Subcutaneous abdominal adipose tissue (tissue), 5 donors: ENCODE data around the gene NUF2.
"Not testable (repeated sequence)": the region's sequence is repeated elsewhere in the genome, so short reads cannot be mapped to it uniquely, and the experiment has no call there.

Experiments
- H3K27ac ChIP-seq: one replicate; pipeline ENCODE4 v1.7.0; 2013; ENCODE audit warnings: low read depth, mild to moderate bottlenecking, inconsistent platforms, low read length, moderate library complexity
- H3K27me3 ChIP-seq, 5 donors: one replicate each; pipeline ENCODE4 v1.7.0; 2013; ENCODE audit warnings: low read length in 5 of 5, inconsistent platforms in 1 of 5; ENCODE audit not compliant: control insufficient read depth in 5 of 5, insufficient read depth in 4 of 5
- H3K36me3 ChIP-seq, 5 donors: one replicate each; pipeline ENCODE4 v1.7.0; 2013; ENCODE audit warnings: low read length in 5 of 5; ENCODE audit not compliant: control insufficient read depth in 5 of 5, insufficient read depth in 5 of 5
- H3K4me1 ChIP-seq, 5 donors: one replicate each; pipeline ENCODE4 v1.7.0; 2013; ENCODE audit warnings: low read length in 5 of 5, mild to moderate bottlenecking in 3 of 5, moderate library complexity in 1 of 5; ENCODE audit not compliant: control insufficient read depth in 5 of 5, insufficient read depth in 5 of 5
- H3K4me3 ChIP-seq, 5 donors: one replicate each; pipeline ENCODE4 v1.7.0; 2013; ENCODE audit warnings: low read length in 5 of 5, low read depth in 1 of 5
- H3K9ac ChIP-seq, 5 donors: one replicate each; pipeline ENCODE4 v1.7.0; 2013; ENCODE audit warnings: low read length in 5 of 5, mild to moderate bottlenecking in 4 of 5, moderate library complexity in 3 of 5
- H3K9me3 ChIP-seq, 5 donors: one replicate each; pipeline ENCODE4 v1.7.0; 2013; ENCODE audit warnings: low read length in 5 of 5; ENCODE audit not compliant: control insufficient read depth in 5 of 5
- donor health status: healthy.
- donor health status: healthy.
- donor health status: healthy.
- donor health status: healthy.
- donor health status: healthy.

NUF2 gene

DNA sequence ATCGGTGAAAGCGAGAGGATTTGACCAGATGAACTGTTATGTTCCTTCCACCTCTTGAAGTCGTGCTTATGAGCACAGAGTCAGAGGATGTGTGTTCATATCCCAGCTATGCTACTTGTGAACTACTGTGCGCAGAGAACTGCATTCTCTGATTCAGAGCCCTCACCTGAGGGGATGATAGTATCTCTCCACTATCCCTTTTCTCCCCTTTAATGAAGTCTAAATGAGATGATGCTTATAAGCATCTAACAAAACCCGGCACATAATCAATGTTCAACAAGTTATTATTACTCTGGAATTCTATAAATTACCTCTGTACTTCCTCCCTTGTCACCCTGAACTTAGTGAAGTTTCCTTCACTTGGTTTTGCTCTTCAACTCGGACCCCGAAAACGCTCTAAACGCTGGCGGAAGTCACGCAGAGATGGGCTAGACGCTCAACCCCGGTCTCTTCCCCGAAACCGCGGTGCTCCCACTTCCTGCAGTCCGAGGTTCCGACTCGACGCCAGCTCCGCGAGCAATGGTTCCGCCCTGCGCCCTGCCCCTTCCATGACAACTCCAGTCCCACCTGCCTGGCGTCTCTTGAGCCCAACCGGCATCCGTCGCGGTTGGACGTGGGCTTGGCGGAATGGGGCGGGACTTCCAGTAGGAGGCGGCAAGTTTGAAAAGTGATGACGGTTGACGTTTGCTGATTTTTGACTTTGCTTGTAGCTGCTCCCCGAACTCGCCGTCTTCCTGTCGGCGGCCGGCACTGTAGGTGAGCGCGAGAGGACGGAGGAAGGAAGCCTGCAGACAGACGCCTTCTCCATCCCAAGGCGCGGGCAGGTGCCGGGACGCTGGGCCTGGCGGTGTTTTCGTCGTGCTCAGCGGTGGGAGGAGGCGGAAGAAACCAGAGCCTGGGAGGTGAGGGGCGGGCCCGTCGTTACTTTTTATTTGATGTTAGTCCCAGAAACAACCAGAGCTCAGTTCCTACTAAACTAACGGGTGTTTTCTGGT lies at the start of gene NUF2:
Gene NUF2 (plus strand): TSS at position 644 of the 995 bp plus-strand sequence. CDS start 4,098 bp downstream, outside the sequence.
- Histone ChIP-seq H3K27ac (peak within 1 kb of the TSS; percentile 28), H3K27me3 (no peaks in the 10 kb centered on the region), H3K36me3 (peaks cover 10 to 22% (median 17%) of the 10 kb centered on the region in 5 donors), H3K9me3 (no peaks in the 10 kb centered on the region), H3K4me3 (peak within 1 kb of the TSS; percentile 78 to 98 (median 86)), H3K4me1 (peaks cover 3 to 20% (median 17%) of the 10 kb centered on the region in 5 donors), H3K9ac (peak within 1 kb of the TSS; percentile 70 to 89 (median 78))

DNA sequence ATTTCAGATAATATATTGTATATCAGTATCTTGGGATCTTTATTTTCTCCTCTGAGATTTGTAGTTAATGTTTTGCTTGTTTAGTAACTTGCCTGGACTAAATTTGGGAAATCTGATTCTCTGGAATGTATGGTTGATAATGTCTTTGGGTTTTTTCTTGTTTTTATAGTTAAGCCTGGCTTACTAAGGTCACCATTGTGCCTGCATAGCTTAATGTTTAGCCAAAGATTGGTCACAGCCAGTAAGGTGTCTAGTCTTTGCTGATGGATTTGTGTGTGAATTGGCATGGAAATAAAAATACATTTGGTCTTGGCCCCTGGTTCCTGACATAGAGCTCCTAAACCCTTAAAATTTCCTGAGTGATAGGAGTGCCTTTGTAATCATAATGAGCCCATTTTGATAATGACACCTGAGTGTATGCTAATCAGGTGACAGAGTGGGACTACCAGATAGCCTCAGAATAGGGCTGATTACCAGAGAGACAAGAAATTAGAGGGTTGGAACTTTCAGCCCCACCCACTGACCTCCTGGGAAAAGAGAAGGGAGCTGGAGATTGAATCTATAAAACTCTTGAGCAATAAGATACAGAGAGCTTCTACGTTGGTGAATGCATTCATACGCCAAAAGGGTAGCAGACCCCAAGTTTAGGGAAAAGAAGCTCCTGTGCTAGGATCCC lies 47.9 kb upstream of the NUF2 start:
- Histone ChIP-seq H3K36me3 (peaks cover 0 to 11% (median 0%) of the 10 kb centered on the region in 5 donors), H3K4me3 (no peak overlapping the region), H3K9ac (no peak overlapping the region), H3K9me3 (peaks cover 0 to 9% (median 6%) of the 10 kb centered on the region in 5 donors), H3K27me3 (no peaks in the 10 kb centered on the region), H3K27ac (no peak overlapping the region), H3K4me1 (no peaks in the 10 kb centered on the region)

DNA sequence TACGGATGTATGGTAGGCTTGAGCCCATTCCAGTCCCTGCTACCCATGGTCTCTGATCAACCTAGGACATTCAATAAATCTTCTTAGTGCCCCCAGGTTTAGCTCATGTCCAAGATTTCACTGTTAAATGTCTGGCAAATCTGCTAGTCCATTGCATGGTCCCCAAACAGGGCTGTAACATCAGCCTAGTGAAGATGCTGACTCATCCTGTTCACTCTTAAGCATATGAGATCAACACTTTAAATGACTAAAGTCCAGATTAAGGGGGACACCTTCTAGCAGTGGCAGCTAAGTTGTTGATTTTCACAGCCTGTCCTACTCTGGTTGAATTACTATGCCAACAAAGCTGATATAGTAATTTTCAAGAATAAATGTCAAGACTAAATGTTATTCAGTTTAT lies 46.5 kb upstream of the NUF2 start:
- Histone ChIP-seq H3K4me1 (no peaks in the 10 kb centered on the region), H3K36me3 (peaks cover 0 to 11% (median 0%) of the 10 kb centered on the region in 5 donors), H3K9me3 (peaks cover 0 to 13% (median 8%) of the 10 kb centered on the region in 5 donors), H3K9ac (no peak overlapping the region), H3K27me3 (no peaks in the 10 kb centered on the region), H3K27ac (no peak overlapping the region), H3K4me3 (no peak overlapping the region)

DNA sequence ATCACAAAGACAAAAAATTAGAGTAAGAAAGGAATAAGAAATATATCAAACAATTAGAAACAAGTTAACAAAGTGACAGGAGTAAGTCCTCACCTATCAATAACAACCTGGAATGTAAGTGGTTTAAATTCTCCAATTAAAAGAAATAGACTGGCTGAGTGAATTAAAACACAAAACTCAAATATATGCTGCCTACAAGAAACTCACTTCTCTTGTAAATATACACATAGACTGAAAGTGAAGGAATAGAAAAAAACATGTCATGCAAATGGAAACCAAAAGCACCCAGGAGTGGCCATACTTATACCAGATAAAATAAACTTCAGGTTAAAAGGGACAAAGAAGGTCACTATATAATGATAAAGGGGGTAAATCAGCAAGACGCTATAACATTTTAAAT lies 43.2 kb upstream of the NUF2 start:
- no peaks in the 10 kb centered on the region for H3K27me3 ChIP-seq
- H3K9ac ChIP-seq, result no peak overlapping the region
- H3K4me1 ChIP-seq, result no peaks in the 10 kb centered on the region
- no peak overlapping the region for H3K27ac ChIP-seq
- no peak overlapping the region for H3K4me3 ChIP-seq
- H3K9me3 ChIP-seq, result peaks cover 0 to 19% (median 8%) of the 10 kb centered on the region in 5 donors
- H3K36me3 ChIP-seq, result peaks cover 0 to 6% (median 0%) of the 10 kb centered on the region in 5 donors

DNA sequence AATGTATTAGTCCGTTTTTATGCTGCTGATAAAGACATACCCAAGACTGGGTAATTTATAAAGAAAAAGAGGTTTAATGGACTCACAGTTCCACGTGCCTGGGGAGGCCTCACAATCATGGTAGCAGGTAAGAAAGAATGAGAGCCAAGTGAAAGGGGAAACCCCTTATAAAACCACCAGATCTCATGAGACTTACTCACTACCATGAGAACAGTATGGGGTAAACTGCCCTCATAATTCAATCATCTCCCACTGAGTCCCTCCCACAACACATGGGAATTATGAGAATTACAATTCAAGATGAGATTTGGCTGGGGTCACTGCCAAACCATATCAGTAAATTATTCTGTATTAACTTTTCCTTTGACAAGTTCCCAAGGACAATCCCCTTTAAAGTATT lies 36.9 kb upstream of the NUF2 start:
- H3K4me3 ChIP-seq, H3K9me3 ChIP-seq, H3K27ac ChIP-seq, H3K27me3 ChIP-seq, H3K36me3 ChIP-seq, H3K4me1 ChIP-seq, H3K9ac ChIP-seq: not testable (repeated sequence)

DNA sequence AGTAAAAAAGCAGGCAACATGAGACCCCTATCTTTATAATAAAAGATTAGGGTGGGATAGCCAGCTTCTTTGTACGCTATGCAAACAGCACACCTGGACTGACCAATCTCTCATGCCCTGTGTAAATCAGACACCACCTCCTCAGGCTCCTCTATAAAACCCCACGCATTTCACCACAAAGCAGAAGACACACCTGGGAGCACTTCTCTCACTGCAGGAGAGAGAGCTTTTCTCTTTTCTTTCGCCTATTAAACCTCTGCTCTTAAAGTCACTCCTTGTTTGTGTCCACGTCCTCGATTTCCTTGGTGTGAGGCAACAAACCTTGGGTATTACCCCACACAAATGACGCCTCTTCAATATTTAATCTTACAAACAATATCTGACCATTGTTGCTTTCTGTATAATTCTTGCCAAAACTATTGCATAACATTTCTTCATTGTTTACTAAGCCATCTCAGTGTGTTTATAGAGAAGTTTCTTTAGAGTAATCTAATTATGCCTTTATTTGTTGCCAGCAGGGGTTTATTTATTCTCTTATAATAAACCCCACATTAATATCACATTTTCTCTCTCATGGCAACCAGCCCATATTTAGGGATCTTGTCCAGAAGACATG lies 31.6 kb upstream of the NUF2 start:
- Histone ChIP-seq H3K36me3 (peaks cover 0 to 2% (median 0%) of the 10 kb centered on the region in 5 donors), H3K9me3 (no peaks in the 10 kb centered on the region), H3K27ac (no peak overlapping the region), H3K27me3 (no peaks in the 10 kb centered on the region), H3K9ac (no peak overlapping the region), H3K4me1 (peaks cover 0 to 3% (median 0%) of the 10 kb centered on the region in 5 donors), H3K4me3 (no peak overlapping the region)

DNA sequence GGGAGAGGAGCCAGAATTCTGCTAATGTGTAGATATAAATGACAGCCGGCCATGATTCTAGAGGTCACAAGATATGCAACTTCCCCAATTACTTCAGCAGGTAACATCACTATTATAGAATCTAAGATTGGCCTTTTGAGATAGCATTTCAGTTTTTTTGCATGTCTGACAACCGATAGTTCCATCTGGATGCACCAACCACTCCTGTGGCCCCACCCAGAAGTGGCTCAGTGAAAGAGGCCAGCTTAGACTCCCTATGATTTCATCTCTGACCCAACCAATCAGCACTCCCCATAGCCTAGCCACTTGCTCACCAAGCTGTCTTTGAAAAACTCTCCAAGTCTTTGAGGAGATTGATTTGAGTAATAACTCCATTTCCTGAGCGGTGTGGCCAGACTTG lies 30.3 kb upstream of the NUF2 start:
- Histone ChIP-seq H3K9me3 (no peaks in the 10 kb centered on the region), H3K27ac (no peak overlapping the region), H3K36me3 (peaks cover 0 to 2% (median 0%) of the 10 kb centered on the region in 5 donors), H3K27me3 (no peaks in the 10 kb centered on the region), H3K9ac (no peak overlapping the region), H3K4me3 (no peak overlapping the region), H3K4me1 (peaks cover 0 to 3% (median 0%) of the 10 kb centered on the region in 5 donors)

DNA sequence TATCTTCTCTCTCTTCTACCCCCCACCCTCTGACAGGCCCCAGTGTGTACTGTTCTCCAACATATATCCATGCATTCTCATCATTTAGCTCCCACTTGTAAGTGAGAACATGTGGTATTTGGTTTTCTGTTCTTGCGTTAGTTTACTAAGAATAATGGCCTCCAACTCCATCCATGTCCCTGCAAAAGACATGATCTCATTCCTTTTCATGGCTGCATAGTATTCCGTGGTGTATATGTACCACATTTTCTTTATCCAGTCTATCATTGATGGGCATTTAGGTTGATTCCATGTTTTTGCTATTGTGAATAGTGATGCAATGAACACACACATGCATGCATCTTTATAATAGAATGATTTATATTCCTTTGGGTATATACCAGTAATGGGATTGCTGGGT lies 29.6 kb upstream of the NUF2 start:
- not testable (repeated sequence) for H3K36me3 ChIP-seq, H3K4me3 ChIP-seq, H3K9ac ChIP-seq, H3K9me3 ChIP-seq, H3K27me3 ChIP-seq, H3K27ac ChIP-seq, H3K4me1 ChIP-seq

DNA sequence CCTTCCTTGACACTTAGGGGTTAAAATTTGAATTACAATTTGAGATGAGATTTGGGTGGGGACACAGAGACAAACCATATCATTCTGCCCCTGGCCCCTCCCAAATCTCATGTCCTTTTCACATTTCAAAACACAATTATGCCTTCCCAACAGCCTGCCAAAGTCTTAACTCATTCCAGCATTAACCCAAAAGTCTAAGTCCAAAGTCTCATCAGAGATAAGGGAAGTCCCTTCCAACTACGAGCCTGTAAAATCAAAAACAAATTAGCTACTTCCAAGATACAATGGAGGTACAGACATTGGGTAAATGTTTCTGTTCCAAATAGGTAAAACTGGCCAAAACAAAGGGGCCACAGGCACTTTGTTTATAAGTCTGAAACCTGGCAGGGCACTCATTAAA lies 28.3 kb upstream of the NUF2 start:
- not testable (repeated sequence) for H3K9me3 ChIP-seq, H3K4me1 ChIP-seq, H3K36me3 ChIP-seq, H3K27ac ChIP-seq, H3K27me3 ChIP-seq, H3K9ac ChIP-seq, H3K4me3 ChIP-seq
